ENCODE measurements around the gene RPS6KA2. TPM values are rescaled to one million over a fixed set of nuclear protein-coding genes. Genes with fewer than 3 reads are reported as not detected.

Gene RPS6KA2
- total RNA-seq, 1 experiment from 2014 or later = 18.5 TPM

GRCh38 chr6:166494101-166494441 lies 133.0 kb downstream of the RPS6KA2 start:
- Histone ChIP-seq H3K4me2 (no peak overlapping the region), H3K79me2 (ENCODE audit: low read depth) (no peaks in the 10 kb centered on the region), H3K27me3 (ENCODE audit: insufficient read depth, low read depth) (no peaks in the 10 kb centered on the region), H2AFZ (no peak overlapping the region), H3K4me1 (replicated peaks; ENCODE audit: insufficient read depth) (no peaks in the 10 kb centered on the region), H3K36me3 (ENCODE audit: low read depth) (no peaks in the 10 kb centered on the region), H4K20me1 (ENCODE audit: insufficient read depth) (no peaks in the 10 kb centered on the region), H3K4me3 (no peak overlapping the region), H3K27ac (no peak overlapping the region), H3F3A (ENCODE audit: insufficient read depth, low read depth) (no peaks in the 10 kb centered on the region), H3K9me3 (ENCODE audit: insufficient read depth, low read depth) (no peaks in the 10 kb centered on the region), H3K9me2 (ENCODE audit: insufficient read depth) (no peaks in the 10 kb centered on the region)
- no peak for TF ChIP-seq EZH2 (IDR thresholded peaks at IDR 0.05; ENCODE audit: low read depth)
- no peak for TF ChIP-seq CTCF (conservative IDR thresholded peaks at IDR 0.05)
- DNase-seq = no peak
- ChIA-PET CTCF (no interaction called here), POLR2A (ENCODE audit: unreplicated experiment) (no interaction called here)
- intact Hi-C loops (cut with micrococcal nuclease; ENCODE audit: unreplicated experiment) = no loop called here
- BruUV-seq (replicated peaks) = no TSS peak

DNA sequence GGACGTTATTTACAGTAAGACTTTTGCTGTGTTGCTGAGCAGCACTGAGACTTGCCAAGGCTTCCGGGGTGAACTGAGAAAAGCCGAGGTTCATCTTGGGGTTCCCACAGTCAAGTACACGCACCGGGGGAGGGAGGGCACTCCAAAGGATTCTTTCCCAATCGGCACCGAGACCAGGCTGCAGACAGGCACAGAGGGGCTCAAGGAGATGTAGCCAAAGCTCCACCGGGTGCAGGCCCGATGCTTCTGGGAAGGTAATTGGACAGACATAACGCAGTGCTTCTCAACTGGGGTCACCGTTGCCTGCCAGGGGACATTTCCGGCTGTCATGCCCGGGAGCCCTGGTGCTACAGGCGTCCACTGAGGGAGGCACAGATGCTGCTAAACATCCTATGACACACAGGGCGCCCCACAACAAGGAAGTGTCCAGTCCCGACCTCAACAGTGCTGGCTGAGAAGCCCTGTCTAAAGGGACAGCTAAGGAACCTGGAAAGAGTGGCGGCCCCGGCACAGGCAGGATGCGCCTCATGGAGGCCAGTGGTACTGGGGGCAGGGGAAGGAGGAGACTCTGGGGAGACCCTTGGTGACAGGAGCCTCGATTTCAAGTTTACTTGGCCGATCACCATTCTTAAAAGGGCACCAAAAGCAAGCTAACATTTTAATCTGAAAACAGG lies 133.5 kb downstream of the RPS6KA2 start:
- Histone ChIP-seq H3K4me2 (no peak overlapping the region), H3K36me3 (ENCODE audit: low read depth) (no peaks in the 10 kb centered on the region), H3K9me3 (ENCODE audit: insufficient read depth, low read depth) (no peaks in the 10 kb centered on the region), H3K27ac (no peak overlapping the region), H3K79me2 (ENCODE audit: low read depth) (no peaks in the 10 kb centered on the region), H3F3A (ENCODE audit: insufficient read depth, low read depth) (no peaks in the 10 kb centered on the region), H3K9me2 (ENCODE audit: insufficient read depth) (no peaks in the 10 kb centered on the region), H2AFZ (no peak overlapping the region), H3K27me3 (ENCODE audit: insufficient read depth, low read depth) (no peaks in the 10 kb centered on the region), H4K20me1 (ENCODE audit: insufficient read depth) (no peaks in the 10 kb centered on the region), H3K4me1 (replicated peaks; ENCODE audit: insufficient read depth) (no peaks in the 10 kb centered on the region), H3K4me3 (no peak overlapping the region)
- intact Hi-C loops (cut with micrococcal nuclease; ENCODE audit: unreplicated experiment) = no loop called here
- no TSS peak for BruUV-seq (replicated peaks)
- TF ChIP-seq EZH2 (IDR thresholded peaks at IDR 0.05; ENCODE audit: low read depth) = no peak
- TF ChIP-seq CTCF (conservative IDR thresholded peaks at IDR 0.05) = no peak
- no peak for DNase-seq
- CTCF ChIA-PET = no interaction called here
- POLR2A ChIA-PET (ENCODE audit: unreplicated experiment) = no interaction called here

DNA sequence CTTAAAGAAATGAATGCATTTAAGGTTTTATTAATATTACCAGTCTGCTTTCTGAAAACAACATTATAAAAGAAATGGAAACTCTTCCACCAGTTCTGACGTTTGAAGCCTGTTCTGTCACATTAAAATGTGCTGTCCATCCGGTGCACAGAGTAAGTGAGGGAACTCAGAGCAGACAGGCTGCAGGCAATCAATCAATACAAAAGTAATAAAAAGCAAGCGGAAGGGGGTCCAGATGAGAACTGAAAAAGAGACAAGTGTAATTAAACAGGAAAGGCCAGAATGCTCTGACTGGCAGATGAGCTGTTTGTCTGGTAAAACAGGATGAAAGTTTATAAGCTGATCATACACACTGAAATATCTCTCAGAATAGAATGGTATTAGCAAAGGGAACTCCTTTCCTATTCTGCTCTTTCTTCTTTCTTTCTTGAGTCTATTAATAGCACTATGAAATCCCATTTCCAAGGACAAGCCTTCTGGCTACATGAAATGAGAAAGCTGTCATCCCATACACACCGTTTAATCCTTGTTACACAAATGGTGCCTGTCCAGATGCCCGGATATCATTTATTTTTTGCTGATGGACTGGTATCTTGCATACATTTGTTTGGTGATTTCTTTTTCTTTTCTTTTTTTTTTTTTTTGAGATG lies 134.8 kb downstream of the RPS6KA2 start:
- no peak for DNase-seq
- CTCF ChIA-PET = no interaction called here
- Histone ChIP-seq H3K79me2 (ENCODE audit: low read depth) (no peaks in the 10 kb centered on the region), H3K27me3 (ENCODE audit: insufficient read depth, low read depth) (no peaks in the 10 kb centered on the region), H3K4me3 (no peak overlapping the region), H3F3A (ENCODE audit: insufficient read depth, low read depth) (no peaks in the 10 kb centered on the region), H3K4me1 (replicated peaks; ENCODE audit: insufficient read depth) (no peaks in the 10 kb centered on the region), H3K36me3 (ENCODE audit: low read depth) (no peaks in the 10 kb centered on the region), H2AFZ (no peak overlapping the region), H3K9me2 (ENCODE audit: insufficient read depth) (no peaks in the 10 kb centered on the region), H3K27ac (no peak overlapping the region), H3K4me2 (no peak overlapping the region), H3K9me3 (ENCODE audit: insufficient read depth, low read depth) (no peaks in the 10 kb centered on the region), H4K20me1 (ENCODE audit: insufficient read depth) (no peaks in the 10 kb centered on the region)
- BruUV-seq (replicated peaks) = no TSS peak
- POLR2A ChIA-PET (ENCODE audit: unreplicated experiment) = no interaction called here
- TF ChIP-seq EZH2 (IDR thresholded peaks at IDR 0.05; ENCODE audit: low read depth) = no peak
- no peak for TF ChIP-seq CTCF (conservative IDR thresholded peaks at IDR 0.05)
- intact Hi-C loops (cut with micrococcal nuclease; ENCODE audit: unreplicated experiment) = no loop called here
